Measurements from ENCODE around the gene PPM1G. TPM values are rescaled to one million over a fixed set of nuclear protein-coding genes. Genes with fewer than 3 reads are reported as not detected.
A peak's percentile ranks its signal among the peaks of the same experiment; 100 is the strongest.
"Not testable (repeated sequence)": the region's sequence is repeated elsewhere in the genome, so short reads cannot be mapped to it uniquely, and the experiment has no call there.

The PPM1G gene
- total RNA-seq, 2 donors from 2014 or later, result 36.3 to 49.4 TPM

DNA sequence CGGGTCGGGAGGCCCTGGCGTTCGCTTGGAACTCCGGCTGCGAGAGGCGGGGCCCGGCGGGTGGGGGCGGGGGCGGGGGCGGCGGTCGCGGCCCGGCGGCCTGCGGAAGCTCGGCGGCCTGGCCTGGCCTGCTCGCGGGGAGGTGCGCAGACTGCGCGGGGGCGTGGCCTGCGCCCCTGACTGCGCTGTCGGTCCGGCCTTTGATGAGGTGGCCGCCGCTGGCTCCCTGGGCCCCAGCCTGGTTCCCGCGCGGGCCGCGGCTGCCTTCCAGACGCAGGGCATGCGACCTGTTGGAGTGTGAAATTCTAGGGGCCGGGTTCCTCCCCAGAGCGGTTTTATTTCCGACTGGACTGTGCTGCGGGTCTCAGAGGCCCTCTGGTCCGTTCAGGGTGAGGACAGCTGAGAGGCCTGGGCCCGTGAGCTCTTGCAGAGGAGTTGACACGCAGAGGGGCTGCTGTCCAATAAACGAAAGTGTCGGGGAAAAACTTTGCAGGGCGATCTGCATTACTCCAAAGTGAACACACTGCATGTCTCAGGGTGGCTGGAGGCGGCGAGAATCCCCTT, 19.7 kb upstream of the PPM1G start:
- ATAC-seq (peak; percentile 87), DNase-seq (peak; percentile 88 to 92 (median 91))
- peak overlapping the region; percentile 96 to 99 (median 97) for H3K27ac ChIP-seq
- H3K36me3 ChIP-seq (replicated peaks in 1 of 2; ENCODE audit: insufficient read depth in 1 of 2, low read depth in 2 of 2), result peaks cover 5 to 7% of the 10 kb centered on the region in 2 donors
- no peaks in the 10 kb centered on the region for H3K9me3 ChIP-seq
- H3K4me3 ChIP-seq, result peak overlapping the region; percentile 76 to 90
- H3K27me3 ChIP-seq, result no peaks in the 10 kb centered on the region
- no peak for TF ChIP-seq POLR2A (IDR thresholded peaks at IDR 0.05)
- TF ChIP-seq, protein P1, sequence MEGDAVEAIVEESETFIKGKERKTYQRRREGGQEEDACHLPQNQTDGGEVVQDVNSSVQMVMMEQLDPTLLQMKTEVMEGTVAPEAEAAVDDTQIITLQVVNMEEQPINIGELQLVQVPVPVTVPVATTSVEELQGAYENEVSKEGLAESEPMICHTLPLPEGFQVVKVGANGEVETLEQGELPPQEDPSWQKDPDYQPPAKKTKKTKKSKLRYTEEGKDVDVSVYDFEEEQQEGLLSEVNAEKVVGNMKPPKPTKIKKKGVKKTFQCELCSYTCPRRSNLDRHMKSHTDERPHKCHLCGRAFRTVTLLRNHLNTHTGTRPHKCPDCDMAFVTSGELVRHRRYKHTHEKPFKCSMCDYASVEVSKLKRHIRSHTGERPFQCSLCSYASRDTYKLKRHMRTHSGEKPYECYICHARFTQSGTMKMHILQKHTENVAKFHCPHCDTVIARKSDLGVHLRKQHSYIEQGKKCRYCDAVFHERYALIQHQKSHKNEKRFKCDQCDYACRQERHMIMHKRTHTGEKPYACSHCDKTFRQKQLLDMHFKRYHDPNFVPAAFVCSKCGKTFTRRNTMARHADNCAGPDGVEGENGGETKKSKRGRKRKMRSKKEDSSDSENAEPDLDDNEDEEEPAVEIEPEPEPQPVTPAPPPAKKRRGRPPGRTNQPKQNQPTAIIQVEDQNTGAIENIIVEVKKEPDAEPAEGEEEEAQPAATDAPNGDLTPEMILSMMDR (IDR thresholded peaks at IDR 0.05), result peak in 1 of 7 experiments; percentile 9
- 1% methylated on average over 16 to 39 of the region's 51 CpGs for WGBS, 2 donors
- intact Hi-C loops (cut with DNase I), result no loop called here
- H3K4me1 ChIP-seq, result peaks cover 40% of the 10 kb centered on the region

- intact Hi-C loops (cut with DNase I), result no loop called here
- H3K27ac ChIP-seq, result peak within 1 kb of the TSS; percentile 96 to 99 (median 97)
- peak within 1 kb of the TSS; percentile 76 to 90 for H3K4me3 ChIP-seq
- no peaks in the 10 kb centered on the region for H3K27me3 ChIP-seq
- peaks cover 40% of the 10 kb centered on the region for H3K4me1 ChIP-seq
- H3K36me3 ChIP-seq (replicated peaks in 1 of 2; ENCODE audit: insufficient read depth in 1 of 2, low read depth in 2 of 2), result peaks cover under 1% of the 10 kb centered on the region in 2 donors
- DNase-seq, result peak; percentile 93 to 95 (median 94)
- TF ChIP-seq, protein P1 (IDR thresholded peaks at IDR 0.05), result no peak
- TF ChIP-seq POLR2A (IDR thresholded peaks at IDR 0.05), result peak; percentile 95 to 98 (median 97)
- peak; percentile 93 for ATAC-seq
- H3K9me3 ChIP-seq, result no peaks in the 10 kb centered on the region
- 0% methylated on average over 16 to 57 of the region's 75 CpGs for WGBS, 2 donors
These were observed 19.0 kb upstream of the PPM1G start, which contains the start of gene NRBP1 for GRCh38 chr2:27428213-27428977. NRBP1 (plus strand) TSS chr2:27428631; CDS start chr2:27433274, 4,643 bp downstream.

GRCh38 chr2:27427863-27428212, 18.4 kb upstream of the PPM1G start:
- Histone ChIP-seq H3K4me3 (peak overlapping the region; percentile 76 to 90), H3K27me3 (no peaks in the 10 kb centered on the region), H3K4me1 (peaks cover 39% of the 10 kb centered on the region), H3K9me3 (no peaks in the 10 kb centered on the region), H3K36me3 (replicated peaks in 1 of 2; ENCODE audit: insufficient read depth in 1 of 2, low read depth in 2 of 2) (no peaks in the 10 kb centered on the region), H3K27ac (peak overlapping the region; percentile 96 to 99 (median 97))
- ATAC-seq, result no peak
- no peak for DNase-seq
- 5 to 7% methylated on average over 7 of the region's 7 CpGs for WGBS, 2 donors
- no peak for TF ChIP-seq POLR2A (IDR thresholded peaks at IDR 0.05)
- TF ChIP-seq, protein P1 (IDR thresholded peaks at IDR 0.05), result no peak
- intact Hi-C loops (cut with DNase I), result no loop called here

DNA sequence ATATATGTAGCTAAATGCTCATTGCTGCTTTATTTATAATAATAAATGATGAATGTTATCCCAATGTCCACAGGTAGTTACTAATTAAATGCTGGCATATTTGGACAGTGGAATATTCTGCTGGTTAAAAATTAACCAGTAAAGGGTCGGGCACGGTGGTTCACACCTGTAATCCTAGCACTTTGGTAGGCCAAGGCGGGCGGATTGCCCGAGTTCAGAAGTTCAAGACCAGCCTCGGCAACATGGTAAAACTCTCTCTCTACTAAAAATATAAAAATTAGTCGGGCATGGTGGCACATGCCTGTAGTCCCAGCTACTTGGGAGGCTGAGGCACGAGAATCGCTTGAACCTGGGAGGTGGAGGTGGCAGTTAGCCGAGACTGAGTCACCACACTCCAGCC, 15.6 kb upstream of the PPM1G start:
- H3K27ac ChIP-seq; H3K9me3 ChIP-seq; H3K27me3 ChIP-seq; ATAC-seq; H3K4me3 ChIP-seq; intact Hi-C loops (cut with DNase I); H3K36me3 ChIP-seq (replicated peaks in 1 of 2; ENCODE audit: insufficient read depth in 1 of 2, low read depth in 2 of 2): not testable (repeated sequence)
- DNase-seq, result peak in 1 of 4 donors; percentile 22
- H3K4me1 ChIP-seq, result peaks cover 13% of the 10 kb centered on the region
- 57 to 60% methylated on average over 10 of the region's 10 CpGs for WGBS, 2 donors

- no peak for DNase-seq
- 99 to 100% methylated on average over 3 of the region's 3 CpGs for WGBS, 2 donors
- H3K27ac ChIP-seq, result no peak overlapping the region
- no peaks in the 10 kb centered on the region for H3K36me3 ChIP-seq (replicated peaks in 1 of 2; ENCODE audit: insufficient read depth in 1 of 2, low read depth in 2 of 2)
- intact Hi-C loops (cut with DNase I), result no loop called here
- H3K4me3 ChIP-seq, result no peak overlapping the region
- no peaks in the 10 kb centered on the region for H3K27me3 ChIP-seq
- ATAC-seq, result no peak
- TF ChIP-seq, protein P1 (IDR thresholded peaks at IDR 0.05), result no peak
- H3K4me1 ChIP-seq, result peaks cover 7% of the 10 kb centered on the region
- no peaks in the 10 kb centered on the region for H3K9me3 ChIP-seq
These were observed 13.6 kb upstream of the PPM1G start for GRCh38 chr2:27422958-27423357.
